ENCODE data around the gene INTS7. TPM values are rescaled to one million over a fixed set of nuclear protein-coding genes. Genes with fewer than 3 reads are reported as not detected.

The INTS7 gene
- total and polyA plus RNA-seq, 9 of the 15 experiments (the other 6 are each of a cell fraction or from before 2014, with no cell fraction given) = 27.3 to 68.4 (median 40.4) TPM

- TF ChIP-seq FOSL1 (tag; conservative IDR thresholded peaks at IDR 0.05) (no peak), ZKSCAN8 (CRISPR knock-in tag; IDR thresholded peaks at IDR 0.05) (no peak), ZNF79 (CRISPR knock-in tag; IDR thresholded peaks at IDR 0.05; ENCODE audit: low read depth) (no peak), HDGF (IDR thresholded peaks at IDR 0.05) (no peak), IFI16 (CRISPR knock-in tag; IDR thresholded peaks at IDR 0.05) (no peak), GTF2E2 (tag; IDR thresholded peaks at IDR 0.05) (no peak), ZNF766 (CRISPR knock-in tag; conservative IDR thresholded peaks at IDR 0.05) (0 out of 2 replicates have a peak, but pooled peaks have one; percentile 40), MAFG (tag; conservative IDR thresholded peaks at IDR 0.05) (peak; percentile 40; the same call in 1 of the 2 replicates), NR0B1 (IDR thresholded peaks at IDR 0.05; ENCODE audit: partially characterized antibody) (no peak), ZNF445 (CRISPR knock-in tag; IDR thresholded peaks at IDR 0.05; ENCODE audit: low read depth) (no peak), CBX1 (IDR thresholded peaks at IDR 0.05; ENCODE audit: low read depth) (no peak), NEUROD1 (IDR thresholded peaks at IDR 0.05; ENCODE audit: borderline replicate concordance, low read depth, low read length, partially characterized antibody) (no peak), NFE2 (IDR thresholded peaks at IDR 0.05; ENCODE audit: low read depth) (no peak), DEAF1 (CRISPR knock-in tag; IDR thresholded peaks at IDR 0.05) (peak; percentile 14; the same call in 1 of the 2 replicates), JUND (IDR thresholded peaks at IDR 0.05; ENCODE audit: borderline replicate concordance, low read depth, low read length) (no peak), JUND (tag; IDR thresholded peaks at IDR 0.05; ENCODE audit: borderline replicate concordance, low read depth, low read length) (peak; percentile 46; the same call in 2 of the 3 replicates), E2F4 (CRISPR knock-in tag; IDR thresholded peaks at IDR 0.05; ENCODE audit: low read depth) (no peak), ZC3H4 (CRISPR knock-in tag; IDR thresholded peaks at IDR 0.05; ENCODE audit: borderline replicate concordance) (no peak), CXXC5 (CRISPR knock-in tag; IDR thresholded peaks at IDR 0.05) (peak; percentile 79), MCM7 (IDR thresholded peaks at IDR 0.05) (no peak), PHTF2 (CRISPR knock-in tag; IDR thresholded peaks at IDR 0.05) (no peak), HLTF (IDR thresholded peaks at IDR 0.05) (no peak), ELF4 (CRISPR knock-in tag; IDR thresholded peaks at IDR 0.05) (no peak), TCFL5 (CRISPR knock-in tag; conservative IDR thresholded peaks at IDR 0.05) (no peak)
- TF ChIP-seq, protein P1, sequence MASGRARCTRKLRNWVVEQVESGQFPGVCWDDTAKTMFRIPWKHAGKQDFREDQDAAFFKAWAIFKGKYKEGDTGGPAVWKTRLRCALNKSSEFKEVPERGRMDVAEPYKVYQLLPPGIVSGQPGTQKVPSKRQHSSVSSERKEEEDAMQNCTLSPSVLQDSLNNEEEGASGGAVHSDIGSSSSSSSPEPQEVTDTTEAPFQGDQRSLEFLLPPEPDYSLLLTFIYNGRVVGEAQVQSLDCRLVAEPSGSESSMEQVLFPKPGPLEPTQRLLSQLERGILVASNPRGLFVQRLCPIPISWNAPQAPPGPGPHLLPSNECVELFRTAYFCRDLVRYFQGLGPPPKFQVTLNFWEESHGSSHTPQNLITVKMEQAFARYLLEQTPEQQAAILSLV (tag; IDR thresholded peaks at IDR 0.05) = no peak
These were observed 96.8 kb downstream of the INTS7 start (continued) for GRCh38 chr1:211938561-211938997.

All from K562 (cell line).